Measurements from ENCODE around the gene RILPL2. TPM values are rescaled to one million over a fixed set of nuclear protein-coding genes. Genes with fewer than 3 reads are reported as not detected.

The RILPL2 gene
- total RNA-seq, 4 donors from 2014 or later: 1.3 to 5.7 (median 3.7) TPM

- intact Hi-C loops (cut with DNase I): no loop called here
- peak overlapping the region; percentile 52 to 89 (median 69) for H3K27ac ChIP-seq
- peaks cover 27 to 97% (median 45%) of the 10 kb centered on the region in 3 donors for H3K36me3 ChIP-seq
- WGBS, 2 donors: 82% methylated on average over 6 of the region's 6 CpGs
- H3K4me1 ChIP-seq: peaks cover 3 to 79% (median 26%) of the 10 kb centered on the region in 3 donors
- H3K9me3 ChIP-seq: no peaks in the 10 kb centered on the region
- TF ChIP-seq POLR2A (IDR thresholded peaks at IDR 0.05) (no peak), CTCF (IDR thresholded peaks at IDR 0.05) (no peak)
- H3K27me3 ChIP-seq: no peaks in the 10 kb centered on the region
- DNase-seq: no peak
- peak overlapping the region in 1 of 4 donors; percentile 17 for H3K4me3 ChIP-seq
Measured at GRCh38 chr12:123397400-123397799, 39.1 kb downstream of the RILPL2 start.

- DNase-seq: no peak
- Histone ChIP-seq H3K4me3 (peak overlapping the region in 1 of 4 donors; percentile 17), H3K4me1 (peaks cover 7 to 79% (median 28%) of the 10 kb centered on the region in 3 donors), H3K27ac (peak overlapping the region; percentile 23 to 77 (median 69)), H3K9me3 (no peaks in the 10 kb centered on the region), H3K36me3 (peaks cover 31 to 97% (median 45%) of the 10 kb centered on the region in 3 donors), H3K27me3 (no peaks in the 10 kb centered on the region)
- intact Hi-C loops (cut with DNase I): no loop called here
- WGBS, 2 donors: 73 to 79% methylated on average over 4 to 7 of the region's 9 CpGs
- TF ChIP-seq POLR2A (IDR thresholded peaks at IDR 0.05) (no peak), CTCF (IDR thresholded peaks at IDR 0.05) (no peak)
Measured at GRCh38 chr12:123396954-123397353, 39.5 kb downstream of the RILPL2 start.

GRCh38 chr12:123396543-123396942 lies 39.9 kb downstream of the RILPL2 start:
- Histone ChIP-seq H3K27ac (peak overlapping the region; percentile 23 to 77 (median 69)), H3K27me3 (no peaks in the 10 kb centered on the region), H3K4me3 (no peak overlapping the region), H3K36me3 (peaks cover 35 to 97% (median 50%) of the 10 kb centered on the region in 3 donors), H3K4me1 (peaks cover 11 to 79% (median 32%) of the 10 kb centered on the region in 3 donors), H3K9me3 (no peaks in the 10 kb centered on the region)
- DNase-seq: no peak
- 93 to 100% methylated on average over 1 to 2 of the region's 2 CpGs for WGBS, 2 donors
- TF ChIP-seq POLR2A (IDR thresholded peaks at IDR 0.05): no peak
- TF ChIP-seq CTCF (IDR thresholded peaks at IDR 0.05): no peak
- intact Hi-C loops (cut with DNase I): no loop called here

- no peaks in the 10 kb centered on the region for H3K9me3 ChIP-seq
- H3K27ac ChIP-seq: peak overlapping the region in 2 of 4 donors; percentile 63 to 77
- H3K27me3 ChIP-seq: no peaks in the 10 kb centered on the region
- TF ChIP-seq POLR2A (IDR thresholded peaks at IDR 0.05) (no peak), CTCF (IDR thresholded peaks at IDR 0.05) (no peak)
- no peak overlapping the region for H3K4me3 ChIP-seq
- DNase-seq: no peak
- WGBS, 2 donors: 87 to 90% methylated on average over 5 of the region's 5 CpGs
- peaks cover 18 to 91% (median 39%) of the 10 kb centered on the region in 3 donors for H3K4me1 ChIP-seq
- H3K36me3 ChIP-seq: peaks cover 35 to 92% (median 52%) of the 10 kb centered on the region in 3 donors
- intact Hi-C loops (cut with DNase I): no loop called here
Measured at GRCh38 chr12:123395236-123395635, 41.2 kb downstream of the RILPL2 start.

- no peaks in the 10 kb centered on the region for H3K27me3 ChIP-seq
- peak overlapping the region in 2 of 4 donors; percentile 89 to 98 for H3K27ac ChIP-seq
- H3K9me3 ChIP-seq: no peaks in the 10 kb centered on the region
- WGBS, 2 donors: 77 to 86% methylated on average over 3 to 4 of the region's 4 CpGs
- peaks cover 18 to 87% (median 35%) of the 10 kb centered on the region in 3 donors for H3K4me1 ChIP-seq
- TF ChIP-seq POLR2A (IDR thresholded peaks at IDR 0.05) (no peak), CTCF (IDR thresholded peaks at IDR 0.05) (no peak)
- intact Hi-C loops (cut with DNase I): no loop called here
- no peak overlapping the region for H3K4me3 ChIP-seq
- peaks cover 35 to 77% (median 52%) of the 10 kb centered on the region in 3 donors for H3K36me3 ChIP-seq
- DNase-seq: no peak
Measured at GRCh38 chr12:123393747-123394146, 42.7 kb downstream of the RILPL2 start.
